HG03159 (cell line): ENCODE data around the gene EBF3.

Source experiments
- ATAC-seq: cut with Tn5 transposase; IDR thresholded peaks from one replicate; pipeline ENCODE4 v1.9.1; 2021; ENCODE audit warnings: mild to moderate bottlenecking, moderate library complexity; ENCODE audit not compliant: unreplicated experiment

Gene EBF3

GRCh38 chr10:129877773-129878371, 86.2 kb downstream of the EBF3 start:
- no peak for ATAC-seq

GRCh38 chr10:129876838-129877237, 87.2 kb downstream of the EBF3 start:
- no peak for ATAC-seq

- no peak for ATAC-seq
These were observed 87.9 kb downstream of the EBF3 start for GRCh38 chr10:129875993-129876726.

- no peak for ATAC-seq
These were observed 90.7 kb downstream of the EBF3 start for GRCh38 chr10:129873351-129873750.

GRCh38 chr10:129871966-129872365, 92.1 kb downstream of the EBF3 start:
- no peak for ATAC-seq

- no peak for ATAC-seq
These were observed 93.0 kb downstream of the EBF3 start for GRCh38 chr10:129870961-129871621.

- no peak for ATAC-seq
These were observed 93.7 kb downstream of the EBF3 start for GRCh38 chr10:129870474-129870757.

GRCh38 chr10:129869596-129870473, 94.2 kb downstream of the EBF3 start:
- ATAC-seq: no peak

- no peak for ATAC-seq
These were observed 95.5 kb downstream of the EBF3 start for GRCh38 chr10:129868449-129869035.

- no peak for ATAC-seq
These were observed 96.4 kb downstream of the EBF3 start for GRCh38 chr10:129867631-129868179.

GRCh38 chr10:129866894-129867293, 97.2 kb downstream of the EBF3 start:
- ATAC-seq: no peak

GRCh38 chr10:129865960-129866359, 98.1 kb downstream of the EBF3 start:
- no peak for ATAC-seq

GRCh38 chr10:129865413-129865812, 98.7 kb downstream of the EBF3 start:
- no peak for ATAC-seq

GRCh38 chr10:129864601-129865126, 99.4 kb downstream of the EBF3 start:
- ATAC-seq: no peak

- ATAC-seq: no peak
These were observed 100.0 kb downstream of the EBF3 start for GRCh38 chr10:129864082-129864481.

- ATAC-seq: no peak
These were observed 100.8 kb downstream of the EBF3 start for GRCh38 chr10:129863201-129863663.

- no peak for ATAC-seq
These were observed 102.1 kb downstream of the EBF3 start for GRCh38 chr10:129861776-129862531.

- ATAC-seq: no peak
These were observed 103.7 kb downstream of the EBF3 start for GRCh38 chr10:129860396-129860795.

- ATAC-seq: no peak
These were observed 104.5 kb downstream of the EBF3 start for GRCh38 chr10:129859536-129859935.
